Activated naive CD4-positive, alpha-beta T cell treated with anti-CD3 and anti-CD28 coated beads for 36 hours (primary cell): Measurements from ENCODE around the gene SMIM14. TPM values are rescaled to one million over a fixed set of nuclear protein-coding genes. Genes with fewer than 3 reads are reported as not detected.
"Not testable (repeated sequence)": the region's sequence is repeated elsewhere in the genome, so short reads cannot be mapped to it uniquely, and the experiment has no call there.

Experiments used
- CTCF ChIA-PET: fragments of 350-600 bp; sonication (Branson Sonifier 250); formaldehyde crosslinking; loops from one replicate; lab custom pipeline; 2021; ENCODE audit warnings: antibody characterized with exemption; lab: Charles Lee
- DNase-seq: peaks from one replicate; pipeline ENCODE4 v3.0.0-alpha.2; 2020
- H3K27ac Mint-ChIP-seq: one replicate; pipeline ENCODE4 v1.8.0; 2021; ENCODE audit warnings: mild to moderate bottlenecking, mixed read lengths
- H3K27me3 Mint-ChIP-seq: one replicate; pipeline ENCODE4 v1.8.0; 2021; ENCODE audit warnings: low read depth, mixed read lengths
- H3K36me3 Mint-ChIP-seq: one replicate; pipeline ENCODE4 v1.8.0; 2021; ENCODE audit warnings: low read depth, mixed read lengths
- H3K4me1 Mint-ChIP-seq: one replicate; pipeline ENCODE4 v1.8.0; 2021; ENCODE audit warnings: low read depth, mixed read lengths
- H3K4me3 Mint-ChIP-seq: one replicate; pipeline ENCODE4 v1.8.0; 2021; ENCODE audit warnings: mild to moderate bottlenecking, moderate library complexity, mixed read lengths
- H3K9me3 Mint-ChIP-seq: one replicate; pipeline ENCODE4 v1.8.0; 2021; ENCODE audit warnings: mixed read lengths
- intact Hi-C: fragments of 100-400 bp; cut with micrococcal nuclease; formaldehyde crosslinking; loops from one replicate; pipeline ENCODE4 v1.15.1; 2023
- total RNA-seq, 2 experiments: library from RNA; stranded (reverse); gene quantifications; one replicate each; pipeline ENCODE4 v1.2.3, GENCODE V29; 2021

SMIM14 gene
- 1 to 10 TPM; 2.7 to 3.9 TPM for total RNA-seq

DNA sequence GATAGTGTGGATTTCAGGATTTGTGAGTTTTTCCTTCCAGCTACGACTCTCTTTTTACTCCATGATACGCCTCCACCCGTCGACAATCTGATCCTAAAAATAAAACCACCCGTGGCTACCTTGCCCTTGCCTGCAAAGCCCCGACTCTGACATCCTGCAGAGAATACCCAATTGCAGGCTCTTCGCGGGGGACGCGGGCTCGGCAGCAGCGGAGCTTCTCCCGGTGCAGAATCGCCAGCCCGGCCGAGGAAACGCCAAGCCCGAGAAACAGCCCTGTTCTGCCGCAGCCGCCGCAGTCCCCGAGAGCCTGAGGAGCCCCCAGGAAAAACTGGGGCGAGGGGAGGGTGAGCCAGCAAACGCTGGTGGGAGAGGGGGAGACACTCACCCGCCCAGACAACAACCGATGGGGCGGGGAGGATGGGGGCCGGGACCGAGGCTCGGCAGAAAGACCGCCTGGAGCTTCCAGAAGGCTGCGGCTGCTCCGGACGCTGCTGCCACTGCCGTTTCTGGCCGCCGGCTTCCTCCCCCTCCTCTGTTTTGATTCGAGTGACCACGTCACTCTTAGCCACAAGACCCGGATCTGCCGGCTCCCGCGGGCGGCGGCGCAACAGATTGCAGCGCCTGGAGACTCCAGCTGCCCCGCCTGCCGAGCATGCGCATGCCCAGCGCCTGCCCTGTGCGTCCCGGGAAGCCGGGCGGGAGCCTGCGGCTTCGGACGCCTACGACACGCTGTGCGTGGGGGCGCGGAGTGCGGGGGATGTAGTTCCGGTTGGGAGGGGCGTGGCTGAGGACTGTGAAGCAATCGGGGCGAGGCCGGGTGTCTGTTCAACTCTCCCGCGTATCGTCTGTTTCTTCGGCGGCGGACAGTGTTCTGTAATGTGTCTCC is at the start of gene SMIM14:
Gene SMIM14 (minus strand): TSS at position 512 of the 886 bp plus-strand sequence. CDS start 33,720 bp downstream, outside the sequence.
- peaks cover 24% of the 10 kb centered on the region for H3K4me1 Mint-ChIP-seq
- H3K27ac Mint-ChIP-seq, result peak within 1 kb of the TSS; percentile 69
- CTCF ChIA-PET, result interaction anchor here (0.6 to 2.1 kb wide), 3 partner anchors 57 to 170 kb away, joined by 3 to 10 read pairs (median 5); no protein-coding TSS in a partner anchor
- H3K36me3 Mint-ChIP-seq, result no peaks in the 10 kb centered on the region
- intact Hi-C loops, result loop anchor here (1.0 to 5.0 kb wide), 8 partner anchors 14 to 419 kb away; partner anchors contain the start of genes LIAS, N4BP2, PDS5A and UGDH
- no peaks in the 10 kb centered on the region for H3K9me3 Mint-ChIP-seq
- H3K27me3 Mint-ChIP-seq, result no peaks in the 10 kb centered on the region
- H3K4me3 Mint-ChIP-seq, result peak within 1 kb of the TSS; percentile 85
- DNase-seq, result peak; percentile 93

DNA sequence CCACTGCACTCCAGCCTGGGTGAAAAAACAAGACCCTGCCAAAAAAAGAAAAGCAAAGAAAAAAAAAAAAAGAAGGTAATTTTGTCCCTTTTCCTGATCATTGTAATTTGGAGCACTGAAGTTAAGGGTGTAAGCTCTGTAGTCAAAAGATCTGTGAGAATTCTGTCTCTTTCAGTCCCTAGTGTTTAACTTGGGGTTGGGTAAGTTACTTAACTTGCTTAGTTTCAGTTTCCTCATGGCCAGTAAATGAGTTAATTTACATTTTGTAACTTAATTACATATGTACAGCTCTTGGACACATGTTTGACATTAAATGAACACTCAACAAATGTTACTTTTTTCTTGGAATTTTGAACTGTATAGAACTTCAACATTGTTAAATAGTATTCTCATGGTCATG is 48.3 kb upstream of the SMIM14 start:
- DNase-seq, result no peak
- H3K27ac Mint-ChIP-seq, result no peak overlapping the region
- intact Hi-C loops, result no loop called here
- H3K36me3 Mint-ChIP-seq, result no peaks in the 10 kb centered on the region
- no peaks in the 10 kb centered on the region for H3K4me1 Mint-ChIP-seq
- CTCF ChIA-PET, result interaction anchor here (0.6 kb wide), 2 partner anchors 22 to 496 kb away, joined by 3 read pairs; no protein-coding TSS in a partner anchor
- no peaks in the 10 kb centered on the region for H3K9me3 Mint-ChIP-seq
- H3K4me3 Mint-ChIP-seq, result no peak overlapping the region
- no peaks in the 10 kb centered on the region for H3K27me3 Mint-ChIP-seq

DNA sequence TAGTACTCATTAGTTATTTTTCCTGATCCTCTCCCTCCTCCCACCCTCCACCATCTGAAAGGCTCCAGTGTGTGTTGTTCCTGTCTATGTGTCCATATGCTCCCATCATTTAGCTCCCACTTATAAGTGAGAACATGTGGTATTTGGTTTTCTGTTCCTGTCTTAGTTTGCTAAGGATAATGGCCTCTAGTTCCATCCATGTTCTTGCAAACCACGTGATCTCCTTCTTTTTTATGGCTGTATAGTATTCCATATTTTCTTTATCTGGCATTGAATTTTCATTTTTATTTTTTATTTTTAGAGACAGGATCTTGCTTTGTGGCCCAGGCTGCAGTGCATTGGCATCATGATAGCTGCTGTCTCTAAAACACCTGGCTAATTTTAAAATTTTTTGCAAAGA is 47.3 kb upstream of the SMIM14 start:
- Mint-ChIP-seq H3K27ac (no peak overlapping the region), H3K36me3 (no peaks in the 10 kb centered on the region), H3K4me1 (no peaks in the 10 kb centered on the region), H3K4me3 (no peak overlapping the region), H3K9me3 (no peaks in the 10 kb centered on the region), H3K27me3 (no peaks in the 10 kb centered on the region)
- CTCF ChIA-PET, result no interaction called here
- intact Hi-C loops, result no loop called here
- no peak for DNase-seq

DNA sequence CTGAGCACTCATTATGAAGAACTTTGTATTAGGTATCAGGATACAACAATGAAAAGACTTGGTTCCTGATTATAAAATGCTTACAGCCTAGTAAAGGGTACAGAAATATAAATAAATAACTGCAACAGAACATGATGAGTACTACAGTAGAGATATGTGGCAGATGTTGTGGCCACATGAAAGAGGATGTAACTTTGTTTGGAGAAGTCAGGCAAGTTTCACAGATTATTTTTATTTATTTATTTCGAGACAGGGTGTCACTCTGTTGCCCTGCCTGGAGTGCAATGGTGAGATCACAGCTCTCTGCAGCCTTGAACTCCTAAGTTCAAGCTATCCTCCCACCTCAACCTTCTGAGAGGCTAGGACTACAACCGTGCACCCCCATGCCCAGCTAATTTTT is 43.5 kb upstream of the SMIM14 start:
- Mint-ChIP-seq H3K4me1 (no peaks in the 10 kb centered on the region), H3K27ac (no peak overlapping the region), H3K4me3 (no peak overlapping the region), H3K36me3 (no peaks in the 10 kb centered on the region), H3K27me3 (no peaks in the 10 kb centered on the region), H3K9me3 (no peaks in the 10 kb centered on the region)
- no peak for DNase-seq
- CTCF ChIA-PET, result no interaction called here
- intact Hi-C loops, result no loop called here

DNA sequence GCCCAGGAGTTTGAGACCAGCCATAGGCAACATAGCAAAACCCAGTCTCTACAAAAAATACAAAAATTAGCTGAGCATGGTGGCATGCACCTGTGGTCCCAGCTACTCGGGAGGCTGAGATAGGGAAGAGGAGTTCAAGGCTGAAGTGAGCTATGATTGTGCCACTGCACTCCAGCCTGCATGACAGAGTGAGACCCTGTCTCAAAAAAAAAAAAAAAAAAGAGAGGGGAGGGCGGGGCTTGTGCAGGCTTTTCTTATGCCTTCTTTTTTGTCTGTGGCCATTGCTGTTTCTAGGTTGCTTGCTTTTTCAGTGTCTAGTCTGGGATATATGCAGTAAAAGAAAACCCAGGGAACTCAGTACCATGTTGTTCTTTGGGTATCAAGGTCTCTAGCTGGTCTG is 42.3 kb upstream of the SMIM14 start:
- H3K9me3 Mint-ChIP-seq, CTCF ChIA-PET, DNase-seq, H3K4me1 Mint-ChIP-seq, H3K4me3 Mint-ChIP-seq, H3K27me3 Mint-ChIP-seq, intact Hi-C loops, H3K27ac Mint-ChIP-seq, H3K36me3 Mint-ChIP-seq: not testable (repeated sequence)

DNA sequence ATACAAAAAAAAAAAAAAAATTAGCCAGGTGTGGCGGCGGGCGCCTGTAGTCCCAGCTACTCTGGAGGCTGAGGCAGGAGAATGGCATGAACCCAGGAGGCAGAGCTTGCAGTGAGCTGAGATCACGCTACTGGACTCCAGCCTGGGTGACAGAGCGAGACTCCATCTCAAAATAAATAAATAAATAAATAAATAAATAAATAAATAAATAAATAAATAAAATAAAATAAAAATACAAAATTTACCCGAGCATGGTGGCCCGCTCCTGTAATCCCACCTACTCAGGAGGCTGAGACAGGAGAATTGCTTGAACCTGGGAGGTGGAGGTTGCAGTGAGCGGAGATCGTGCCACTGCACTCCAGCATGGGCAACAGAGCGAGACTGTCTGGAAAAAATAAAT is 37.0 kb upstream of the SMIM14 start:
- H3K4me3 Mint-ChIP-seq, H3K9me3 Mint-ChIP-seq, H3K27ac Mint-ChIP-seq, H3K36me3 Mint-ChIP-seq, intact Hi-C loops, DNase-seq, H3K27me3 Mint-ChIP-seq, CTCF ChIA-PET, H3K4me1 Mint-ChIP-seq: not testable (repeated sequence)

DNA sequence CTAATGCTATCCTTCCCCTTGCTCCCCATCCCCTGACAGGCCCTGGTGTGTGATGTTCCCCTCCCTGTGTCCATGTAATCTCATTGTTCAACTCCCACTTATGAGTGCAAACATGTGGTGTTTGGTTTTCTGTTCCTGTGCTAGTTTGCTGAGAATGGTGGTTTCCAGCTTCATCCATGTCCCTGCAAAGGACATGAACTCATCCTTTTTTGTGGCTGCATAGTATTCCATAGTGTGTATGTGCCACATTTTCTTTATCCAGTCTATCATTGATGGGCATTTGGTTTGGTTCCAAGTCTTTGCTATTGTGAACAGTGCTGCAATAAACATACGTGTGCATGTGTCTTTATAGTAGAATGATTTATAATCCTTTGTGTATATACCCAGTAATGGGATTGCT is 31.6 kb upstream of the SMIM14 start:
- H3K4me3 Mint-ChIP-seq, H3K9me3 Mint-ChIP-seq, H3K27me3 Mint-ChIP-seq, CTCF ChIA-PET, H3K36me3 Mint-ChIP-seq, intact Hi-C loops, DNase-seq, H3K27ac Mint-ChIP-seq, H3K4me1 Mint-ChIP-seq: not testable (repeated sequence)

DNA sequence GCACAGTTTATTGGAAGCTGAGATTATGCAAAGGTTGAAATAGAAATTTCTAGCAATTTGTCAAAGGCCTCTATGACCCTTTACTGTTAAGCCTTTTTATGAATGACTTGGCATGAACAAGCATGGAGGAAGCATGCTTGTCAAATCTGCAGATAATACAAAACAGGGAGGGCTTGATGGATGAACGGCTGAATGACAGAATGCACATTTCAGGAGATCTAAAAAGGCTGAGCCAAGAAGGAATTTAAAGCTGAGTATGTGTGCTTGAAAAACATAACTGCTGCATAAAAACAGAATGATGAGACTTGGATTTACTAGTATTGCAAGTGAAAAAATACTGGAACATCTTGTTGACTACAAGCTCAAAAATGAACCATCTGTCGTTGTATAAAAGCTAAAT is 30.2 kb upstream of the SMIM14 start:
- H3K4me1 Mint-ChIP-seq, result no peaks in the 10 kb centered on the region
- CTCF ChIA-PET, result no interaction called here
- no peaks in the 10 kb centered on the region for H3K27me3 Mint-ChIP-seq
- intact Hi-C loops, result no loop called here
- no peak overlapping the region for H3K4me3 Mint-ChIP-seq
- no peak overlapping the region for H3K27ac Mint-ChIP-seq
- H3K36me3 Mint-ChIP-seq, result no peaks in the 10 kb centered on the region
- DNase-seq, result no peak
- H3K9me3 Mint-ChIP-seq, result peaks cover 1% of the 10 kb centered on the region

DNA sequence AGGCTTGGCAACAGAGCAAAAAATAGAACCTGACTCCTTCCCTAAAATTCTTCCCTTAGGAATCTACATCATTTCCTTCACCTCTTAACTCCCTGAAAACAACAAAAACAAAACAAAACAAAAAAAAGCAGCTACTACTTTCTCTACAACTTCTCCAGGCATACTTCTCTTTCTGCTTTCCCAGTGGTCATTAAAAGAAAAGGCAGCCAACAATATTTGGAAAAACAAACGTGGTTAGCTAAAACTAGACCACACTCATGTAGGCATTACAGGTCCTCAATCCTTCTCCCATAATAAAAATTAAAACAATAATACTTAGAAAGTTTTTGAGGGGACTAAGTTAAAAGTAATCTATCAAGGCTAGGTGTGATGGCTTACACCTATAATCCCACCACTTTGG is 29.0 kb upstream of the SMIM14 start:
- Mint-ChIP-seq H3K36me3 (no peaks in the 10 kb centered on the region), H3K27ac (no peak overlapping the region), H3K4me1 (no peaks in the 10 kb centered on the region), H3K9me3 (peaks cover 1% of the 10 kb centered on the region), H3K27me3 (no peaks in the 10 kb centered on the region), H3K4me3 (no peak overlapping the region)
- intact Hi-C loops, result no loop called here
- CTCF ChIA-PET, result interaction anchor here (0.5 kb wide), 1 partner anchor 131 kb away, joined by 5 read pairs; no protein-coding TSS in a partner anchor
- no peak for DNase-seq

DNA sequence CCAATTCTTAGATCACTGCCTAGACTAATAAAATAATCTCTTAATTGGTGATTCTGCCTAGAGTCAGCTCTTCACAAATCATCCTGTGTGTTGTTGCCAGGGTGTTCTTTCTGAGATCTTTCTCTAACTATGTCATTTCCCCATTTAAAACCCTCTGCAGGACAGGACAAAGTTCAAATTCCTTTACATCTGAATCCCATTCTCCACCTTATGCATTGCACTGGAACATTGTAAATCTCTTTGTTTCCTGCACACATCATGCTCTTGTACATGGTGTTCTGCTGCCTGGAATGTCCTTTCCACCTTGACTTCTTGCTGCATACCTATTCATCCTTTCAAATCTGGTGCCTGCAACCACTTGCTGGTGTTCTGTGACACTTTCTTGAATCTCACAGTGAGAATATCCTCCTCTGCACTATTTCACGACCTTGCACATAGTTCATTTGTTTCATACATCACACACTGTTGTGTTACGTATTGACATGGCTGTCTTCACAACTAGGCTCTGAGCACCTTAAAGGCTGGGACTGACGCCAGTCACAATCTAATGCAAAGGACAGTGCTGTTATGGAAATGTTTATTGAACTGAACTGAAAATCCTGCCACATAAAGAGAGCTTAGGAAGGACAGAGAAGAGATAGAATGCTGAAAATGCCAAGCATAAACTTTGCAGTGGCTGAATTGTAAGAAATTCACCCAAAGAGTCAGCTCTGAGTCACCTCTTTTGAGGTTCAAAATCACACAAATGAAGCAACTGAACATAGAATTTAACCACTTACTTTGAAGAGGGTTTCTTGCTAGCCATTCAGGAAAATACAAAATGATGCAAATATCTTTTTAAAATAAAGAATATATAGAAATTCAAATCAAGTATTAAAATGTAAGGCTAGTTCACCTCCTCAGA is 26.4 kb upstream of the SMIM14 start:
- no peaks in the 10 kb centered on the region for H3K36me3 Mint-ChIP-seq
- no peak for DNase-seq
- H3K4me1 Mint-ChIP-seq, result no peaks in the 10 kb centered on the region
- no peak overlapping the region for H3K27ac Mint-ChIP-seq
- intact Hi-C loops, result no loop called here
- CTCF ChIA-PET, result interaction anchor here (0.6 kb wide), 1 partner anchor 22 kb away, joined by 3 read pairs; no protein-coding TSS in a partner anchor
- H3K4me3 Mint-ChIP-seq, result no peak overlapping the region
- H3K27me3 Mint-ChIP-seq, result no peaks in the 10 kb centered on the region
- H3K9me3 Mint-ChIP-seq, result no peaks in the 10 kb centered on the region

DNA sequence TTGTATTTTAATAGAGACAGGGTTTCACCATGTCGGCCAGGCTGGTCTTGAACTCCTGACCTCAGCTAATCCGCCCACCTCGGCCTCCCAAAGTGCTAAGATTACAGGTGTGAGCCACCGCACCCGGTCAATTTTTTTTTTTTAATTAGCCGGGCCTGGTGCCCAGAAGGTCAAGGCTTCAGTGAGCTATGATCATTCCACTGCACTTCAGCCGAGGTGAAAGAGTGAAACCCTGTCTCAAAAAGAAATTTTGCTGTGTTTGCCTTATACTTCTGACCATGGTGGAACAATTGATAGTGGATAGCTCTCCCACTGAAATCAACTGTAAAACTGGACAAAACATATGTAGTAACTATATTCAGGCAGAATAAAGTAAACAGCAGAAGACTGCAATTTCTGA is 24.0 kb upstream of the SMIM14 start:
- CTCF ChIA-PET, result interaction anchor here (0.6 kb wide), 2 partner anchors 537 to 882 kb away, joined by 3 to 5 read pairs; no protein-coding TSS in a partner anchor
- Mint-ChIP-seq H3K27me3 (no peaks in the 10 kb centered on the region), H3K4me3 (no peak overlapping the region), H3K27ac (no peak overlapping the region), H3K9me3 (no peaks in the 10 kb centered on the region), H3K36me3 (no peaks in the 10 kb centered on the region), H3K4me1 (no peaks in the 10 kb centered on the region)
- DNase-seq, result no peak
- intact Hi-C loops, result no loop called here

DNA sequence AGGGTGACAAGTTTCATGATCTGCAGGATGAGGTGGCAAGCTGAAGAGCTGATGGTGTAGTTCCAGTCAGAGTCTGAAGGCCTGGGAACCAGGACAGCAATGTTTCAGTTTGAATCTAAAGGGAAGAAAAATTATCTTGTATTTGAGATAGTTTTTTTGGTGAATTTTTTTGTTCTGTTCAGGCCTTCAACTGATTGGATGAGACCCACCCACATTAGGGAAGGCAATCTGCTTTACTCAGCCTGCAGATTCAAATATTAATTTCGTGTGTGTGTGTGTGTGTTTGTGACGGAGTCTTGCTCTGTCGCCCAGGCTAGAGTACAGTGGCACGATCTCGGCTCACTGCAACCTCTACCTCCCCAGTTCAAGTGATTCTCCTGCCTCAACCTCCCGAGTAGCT is 22.1 kb upstream of the SMIM14 start:
- Mint-ChIP-seq H3K27ac (no peak overlapping the region), H3K9me3 (no peaks in the 10 kb centered on the region)
- DNase-seq, result no peak

More for the DNA sequence above, 22.1 kb upstream of the SMIM14 start:
- Mint-ChIP-seq H3K4me1 (peaks cover 5% of the 10 kb centered on the region), H3K36me3 (no peaks in the 10 kb centered on the region), H3K27me3 (no peaks in the 10 kb centered on the region), H3K4me3 (no peak overlapping the region)
- intact Hi-C loops, result no loop called here
- CTCF ChIA-PET, result no interaction called here
